HTR-8/SVneo (cell line): ENCODE measurements around the gene ADK.
A peak's percentile ranks its signal among the peaks of the same experiment; 100 is the strongest.

Source experiments
- DNase-seq: peaks from one replicate; pipeline ENCODE4 v3.0.0; 2011; ENCODE audit warnings: low spot score, mixed read lengths; ENCODE audit not compliant: insufficient read length
- FAIRE-seq: peaks from 2 replicates; lab custom pipeline; 2011; peaks lifted over from hg19 to GRCh38; lab: Jason Lieb, UNC

The ADK gene

DNA sequence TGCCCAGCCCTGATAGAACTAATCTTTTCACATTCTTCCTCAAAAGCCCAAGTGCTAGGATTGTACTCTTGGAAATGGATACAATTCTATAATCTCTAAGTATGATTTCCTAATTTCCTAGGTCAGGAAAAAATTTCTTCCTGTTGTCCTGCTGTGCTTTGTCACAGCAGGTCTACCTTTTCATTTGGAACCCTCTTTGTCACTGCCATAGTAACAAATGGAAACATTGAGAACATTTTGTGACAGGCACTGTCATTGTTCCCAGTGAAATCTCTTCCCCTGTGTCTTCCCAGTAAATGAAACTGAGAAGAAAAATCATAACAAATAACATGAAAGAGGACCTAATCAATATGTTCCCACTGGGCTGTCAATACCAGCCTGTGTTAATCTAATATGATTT, 524.5 kb downstream of the ADK start:
- no peak for DNase-seq
- no peak for FAIRE-seq

DNA sequence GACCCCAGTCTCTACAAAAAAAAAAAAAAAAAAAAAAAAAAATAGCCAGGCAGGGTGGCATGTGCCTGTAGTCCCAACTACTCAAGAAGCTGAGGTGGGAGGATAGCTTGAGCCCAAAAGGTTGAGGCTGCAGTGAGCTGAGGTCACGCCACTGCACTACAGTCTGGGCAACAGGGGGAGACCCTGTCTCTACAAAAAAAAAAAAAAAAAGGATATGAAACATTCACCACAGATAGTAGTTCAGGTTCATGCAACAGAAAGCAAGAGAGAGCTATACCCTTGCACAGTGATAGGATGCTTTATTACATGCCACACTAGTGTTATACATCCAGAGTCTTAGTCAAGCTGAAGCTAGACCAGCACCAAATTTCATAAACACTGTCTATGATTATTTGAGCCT, 526.9 kb downstream of the ADK start:
- DNase-seq (no peak), FAIRE-seq (no peak)

DNA sequence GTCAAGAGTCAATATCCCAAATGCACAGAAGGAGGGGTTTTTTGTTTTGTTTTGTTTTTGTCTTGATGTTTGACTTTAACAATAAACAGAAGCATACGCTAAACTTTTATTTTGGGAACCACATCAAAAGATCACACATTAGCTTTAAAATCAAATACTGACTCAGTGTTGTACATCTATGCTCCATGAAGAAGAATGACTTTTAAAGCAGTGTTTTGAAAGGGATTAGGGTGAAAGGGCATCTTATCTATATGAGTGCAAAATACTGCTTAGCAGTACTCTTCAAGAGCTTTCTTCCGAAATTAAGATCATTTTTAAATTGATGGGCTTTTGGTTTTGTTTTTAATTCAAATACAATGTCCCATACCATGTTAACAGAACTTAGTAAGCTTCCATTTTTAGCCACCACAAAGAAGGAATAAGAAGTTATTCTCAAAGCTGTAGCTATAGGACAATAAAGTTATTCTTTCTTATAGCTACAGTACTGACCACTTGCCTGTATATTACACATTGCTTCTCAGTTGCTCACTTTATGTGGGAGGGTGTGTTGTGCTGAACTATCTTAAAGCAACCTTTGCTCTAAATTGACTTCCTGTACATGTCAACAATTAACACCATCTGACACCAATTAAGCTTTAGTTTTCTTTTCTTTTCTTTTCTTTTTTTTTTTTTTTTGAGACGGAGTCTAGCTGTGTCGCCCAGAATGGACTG, 531.1 kb downstream of the ADK start:
- DNase-seq (no peak), FAIRE-seq (no peak)

DNA sequence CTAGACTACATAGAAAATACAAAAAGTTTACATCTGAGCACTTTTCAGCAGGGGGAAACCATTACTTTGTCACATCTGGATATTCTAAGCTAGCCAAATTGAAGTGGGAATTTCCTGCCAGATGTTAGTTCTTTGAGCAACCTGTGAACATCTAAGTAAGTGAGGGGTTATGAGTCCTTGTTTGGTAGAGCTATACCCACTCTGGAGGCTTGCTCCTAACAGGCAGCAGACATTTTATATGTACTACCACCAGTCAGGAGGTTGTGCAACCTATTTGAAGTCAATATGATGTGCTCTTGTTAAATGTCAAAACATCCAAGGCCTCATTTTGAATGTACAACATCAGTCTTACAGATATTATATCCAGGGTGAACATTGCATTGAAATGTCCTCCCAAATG, 532.0 kb downstream of the ADK start:
- no peak for FAIRE-seq
- no peak for DNase-seq

DNA sequence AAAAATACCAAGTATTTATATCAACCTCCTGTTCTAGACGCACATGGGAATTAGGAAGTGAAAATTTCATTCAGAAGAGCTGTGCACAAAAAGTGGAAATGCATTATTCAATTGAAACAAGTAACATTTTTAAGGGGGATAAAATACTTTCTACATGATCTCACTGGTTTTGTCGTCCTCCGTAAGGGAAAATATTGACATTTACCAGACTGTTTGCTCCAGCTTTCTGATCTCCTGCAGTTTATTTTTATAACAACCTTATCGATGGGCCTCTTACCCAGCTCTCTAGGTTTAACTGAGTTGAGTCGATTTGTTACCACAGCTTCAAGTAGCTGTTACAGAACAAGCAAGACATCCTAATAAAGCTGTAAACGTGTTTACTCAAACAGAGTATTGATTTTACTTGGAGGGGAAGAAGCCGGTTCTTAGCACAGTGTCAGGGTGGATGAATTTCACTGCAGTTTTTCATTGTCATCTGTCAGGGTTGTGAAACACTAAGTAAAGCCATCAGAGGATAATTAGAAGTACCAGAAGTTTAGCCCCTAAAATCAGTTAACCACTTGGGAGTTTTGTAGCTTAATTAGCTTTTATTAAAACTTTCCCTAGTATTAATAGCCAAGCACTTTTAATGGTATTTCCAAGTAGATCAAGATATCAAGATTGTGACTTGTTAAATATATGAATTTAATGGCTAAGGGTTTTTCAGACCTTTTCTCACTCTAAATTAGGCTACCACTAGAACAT, 532.8 kb downstream of the ADK start:
- DNase-seq (no peak), FAIRE-seq (no peak)

DNA sequence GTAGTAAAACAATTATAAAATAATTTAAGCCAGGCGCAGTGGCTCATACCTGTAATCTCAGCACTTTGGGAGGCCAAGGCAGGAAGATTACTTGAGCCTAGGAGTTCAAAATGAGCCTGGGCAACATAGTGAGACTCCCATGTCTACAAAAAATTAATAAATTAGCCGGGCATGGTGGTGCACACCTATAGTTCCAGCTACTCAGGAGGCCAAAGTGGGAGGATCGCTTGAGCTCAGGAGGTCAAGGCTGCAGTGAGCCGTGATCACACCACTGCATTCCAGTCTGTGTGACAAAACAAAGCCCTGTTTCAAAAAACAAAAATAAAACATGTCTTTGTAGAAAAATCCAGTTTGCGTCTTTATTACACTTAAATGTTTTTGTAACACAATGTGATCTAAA, 533.4 kb downstream of the ADK start:
- FAIRE-seq: no peak
- DNase-seq: no peak

DNA sequence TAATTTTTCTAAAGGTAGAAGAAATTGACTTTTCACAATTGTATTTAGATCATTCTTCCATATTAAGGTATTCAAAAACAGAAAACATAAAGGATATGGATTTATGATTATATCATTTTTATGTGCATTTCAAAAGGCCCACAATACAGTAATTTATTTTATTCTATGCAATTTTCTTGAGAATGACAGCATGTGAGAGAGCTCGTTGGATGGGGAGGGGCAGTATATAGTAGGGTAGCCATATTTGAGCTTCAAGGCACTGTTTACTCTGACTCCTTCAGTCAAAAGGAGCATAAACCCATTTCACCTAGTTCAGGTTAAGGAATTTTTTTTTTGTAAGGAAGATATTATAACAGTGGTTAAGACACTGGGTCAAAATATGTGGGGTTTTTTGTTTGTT, 534.5 kb downstream of the ADK start:
- DNase-seq (no peak), FAIRE-seq (no peak)

DNA sequence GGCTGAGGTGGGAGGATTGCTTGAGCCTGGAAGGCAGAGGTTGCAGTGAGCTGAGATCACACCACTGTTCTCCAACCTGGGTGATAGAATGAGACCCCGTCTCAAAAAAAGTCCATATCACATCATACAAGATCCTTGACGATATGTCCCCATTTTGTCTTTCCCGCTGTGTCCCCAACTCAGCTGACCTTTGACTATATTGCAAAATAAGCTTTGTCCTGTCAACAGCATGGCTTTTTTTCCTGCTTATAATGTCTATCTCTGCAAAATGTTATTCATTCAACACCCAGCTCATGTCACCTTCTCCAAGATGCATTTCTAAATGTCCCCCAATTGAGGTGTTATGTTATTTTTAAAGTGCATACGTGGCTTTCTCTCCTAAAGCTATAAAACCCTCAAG, 539.4 kb downstream of the ADK start:
- no peak for DNase-seq
- FAIRE-seq: peak; percentile 62

DNA sequence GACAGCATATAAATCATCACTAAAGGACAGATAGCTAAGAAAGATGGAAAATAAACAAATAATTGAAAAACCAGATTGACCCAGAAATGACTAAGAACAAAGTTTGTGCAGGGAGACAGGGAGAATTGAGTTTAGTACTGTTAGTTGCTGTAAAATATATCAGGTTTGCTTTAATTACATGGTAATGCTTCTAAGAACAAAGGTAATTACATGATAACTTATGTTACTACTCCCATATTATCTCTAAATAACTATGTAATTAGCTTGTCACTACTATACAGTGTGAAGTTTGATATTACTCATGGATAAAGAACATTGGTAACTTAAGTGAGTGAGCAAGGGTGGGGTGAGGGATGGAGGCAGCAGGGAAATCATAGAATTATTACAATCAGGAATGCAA, 540.1 kb downstream of the ADK start:
- DNase-seq: no peak

DNA sequence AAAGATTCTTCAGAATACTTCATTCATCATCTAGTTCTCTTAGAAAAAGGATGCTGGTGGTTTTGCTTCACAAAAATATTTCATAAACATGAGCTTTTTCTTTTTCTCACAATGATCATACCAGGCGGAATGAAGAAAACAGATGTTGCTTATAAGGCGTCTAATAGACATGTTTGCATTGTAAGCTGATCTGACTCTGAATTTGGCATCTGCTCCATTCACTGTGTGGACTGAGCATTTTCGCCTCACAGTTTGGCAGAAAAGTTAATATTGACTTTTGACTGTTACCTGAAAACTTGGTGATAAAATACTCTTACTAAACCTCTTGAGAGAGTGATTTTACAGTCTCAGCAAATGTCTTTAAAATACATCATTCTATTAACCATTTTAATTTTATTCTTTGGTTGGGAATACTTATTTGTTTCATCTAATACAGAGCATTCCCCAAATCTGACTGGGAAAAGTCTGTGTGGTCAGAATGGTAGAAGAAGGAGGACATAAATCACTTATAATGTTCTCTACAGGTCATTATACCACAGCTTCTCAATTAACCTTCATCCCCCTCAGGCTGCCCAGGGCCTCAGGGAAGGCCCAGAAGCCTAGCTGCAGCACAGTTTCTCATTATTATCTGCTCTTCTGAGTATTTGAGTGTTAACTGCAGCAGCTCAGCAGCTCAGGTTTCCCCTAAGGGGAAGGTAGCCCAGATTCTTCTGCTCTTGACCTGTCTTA, 553.8 kb downstream of the ADK start:
- FAIRE-seq: no peak

More for the DNA sequence above, 540.1 kb downstream of the ADK start:
- no peak for FAIRE-seq

DNA sequence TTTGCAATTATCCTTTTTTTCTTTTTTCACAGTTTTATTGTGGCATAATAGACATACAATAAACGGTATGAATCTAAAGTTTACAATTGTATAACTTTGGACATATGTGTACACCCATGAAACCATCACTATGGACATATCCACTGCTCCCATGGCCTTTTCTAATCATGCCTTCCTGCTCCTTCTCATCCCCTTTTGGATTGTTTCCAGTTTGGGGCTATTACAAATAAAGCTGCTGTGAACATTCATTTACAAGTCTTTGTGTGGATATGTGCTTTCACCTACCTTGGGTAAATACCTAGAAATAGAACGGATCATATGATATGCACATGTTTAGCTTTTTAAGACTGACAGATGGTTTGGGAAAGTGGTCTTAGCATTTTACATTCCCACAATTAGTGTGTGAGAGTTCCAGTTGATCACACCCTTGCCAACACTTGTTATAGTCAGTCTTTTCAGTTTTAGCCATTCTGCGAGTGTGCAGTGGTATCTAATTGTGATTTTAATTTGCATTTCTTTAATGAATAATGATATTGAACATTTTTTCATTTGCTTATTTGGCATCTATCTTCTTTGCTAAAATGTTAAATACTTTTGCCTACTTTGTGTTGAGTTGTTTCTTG, 554.4 kb downstream of the ADK start:
- FAIRE-seq: no peak
- no peak for DNase-seq

More for the DNA sequence above, 553.8 kb downstream of the ADK start:
- no peak for DNase-seq

DNA sequence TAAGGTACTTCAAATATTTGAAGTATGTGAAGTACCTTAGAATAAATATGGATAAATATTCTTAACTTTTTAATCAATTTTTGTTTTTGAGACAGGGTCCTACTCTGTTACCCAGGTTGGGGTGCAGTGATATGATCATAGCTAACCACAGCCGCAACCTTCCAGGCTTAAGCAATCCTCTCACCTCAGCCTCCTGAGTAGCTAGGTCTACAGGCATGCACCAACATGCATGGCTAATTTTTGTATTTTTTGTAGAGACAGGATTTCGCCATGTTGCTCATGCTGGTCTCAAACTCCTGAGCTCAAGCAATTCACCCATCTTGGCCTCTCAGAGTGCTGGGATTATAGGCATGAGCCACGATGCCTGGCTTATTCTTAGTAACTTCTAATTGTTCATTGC, 555.9 kb downstream of the ADK start:
- no peak for FAIRE-seq
- no peak for DNase-seq

DNA sequence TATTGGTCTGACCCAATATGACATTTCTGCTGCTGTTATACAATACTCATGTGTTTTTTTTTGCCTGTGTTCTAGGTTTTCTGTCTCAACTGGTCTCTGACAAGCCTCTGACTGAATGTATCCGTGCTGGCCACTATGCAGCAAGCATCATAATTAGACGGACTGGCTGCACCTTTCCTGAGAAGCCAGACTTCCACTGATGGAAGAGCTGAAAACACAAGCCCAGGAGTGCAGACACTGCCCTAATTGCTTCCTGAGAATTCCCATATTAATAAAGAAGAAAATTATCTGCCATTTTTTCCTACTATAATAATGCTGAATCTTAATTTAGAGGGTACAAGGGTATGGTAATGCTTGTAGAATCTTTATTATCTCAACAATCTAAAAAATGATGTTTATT, 557.2 kb downstream of the ADK start:
- DNase-seq (no peak), FAIRE-seq (no peak)

DNA sequence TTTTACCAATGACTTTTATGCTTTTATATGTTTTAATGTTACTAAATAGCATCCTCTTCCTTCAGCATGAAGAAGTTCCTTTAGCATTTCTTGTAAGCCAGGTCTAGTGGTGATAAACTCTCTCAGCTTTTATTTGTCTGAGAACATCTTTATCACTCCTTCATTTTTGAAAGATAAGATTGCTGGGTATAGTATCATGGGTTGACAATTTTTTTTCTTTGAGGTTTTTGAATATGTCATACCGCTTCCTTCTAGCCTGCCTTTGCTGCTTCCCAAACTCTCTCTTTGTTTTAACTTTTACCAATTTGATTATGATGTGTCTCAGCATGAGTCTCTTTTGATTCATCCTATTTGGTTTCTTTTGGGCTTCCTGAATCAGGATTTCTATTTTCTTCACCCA, 567.2 kb downstream of the ADK start:
- FAIRE-seq (no peak), DNase-seq (no peak)

DNA sequence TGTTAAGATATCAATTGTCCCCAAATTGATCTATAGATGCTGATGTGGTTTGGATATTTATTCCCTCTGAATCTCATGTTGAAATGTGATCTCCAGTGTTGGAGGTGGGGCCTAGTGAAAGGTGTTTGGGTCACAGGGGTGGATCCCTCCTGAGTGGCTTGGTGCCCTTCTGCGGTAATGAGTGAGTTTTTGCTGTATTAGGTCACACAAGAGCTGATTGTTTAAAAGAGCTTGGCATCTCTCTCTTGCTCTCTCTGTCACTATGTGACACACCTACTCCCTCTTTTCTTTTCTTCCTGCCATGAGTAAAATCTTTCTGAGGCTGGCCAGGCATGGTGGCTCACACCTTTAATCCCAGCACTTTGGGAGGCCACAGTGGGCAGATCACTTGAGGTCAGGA, 577.2 kb downstream of the ADK start:
- no peak for FAIRE-seq
- DNase-seq: no peak

DNA sequence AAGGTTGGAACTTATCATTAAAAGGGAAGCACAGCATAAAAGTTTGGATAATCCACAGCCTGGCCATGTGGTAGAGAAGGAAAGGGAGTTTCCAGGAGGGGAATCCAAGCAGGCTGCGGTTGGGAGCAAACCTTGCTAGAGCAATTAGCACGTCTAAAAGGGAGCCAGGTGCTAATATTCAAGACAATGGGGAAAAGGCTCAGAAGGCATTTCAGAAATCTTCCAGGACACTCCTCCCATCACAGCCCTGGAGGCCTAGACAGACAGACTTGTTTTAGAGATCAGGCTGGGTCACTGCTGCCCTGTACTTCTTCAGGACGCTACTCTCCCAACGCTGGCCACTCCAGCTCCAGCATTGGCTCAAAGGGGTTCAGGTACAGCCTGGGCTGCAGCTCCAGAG, 579.2 kb downstream of the ADK start:
- no peak for FAIRE-seq
- DNase-seq: no peak

DNA sequence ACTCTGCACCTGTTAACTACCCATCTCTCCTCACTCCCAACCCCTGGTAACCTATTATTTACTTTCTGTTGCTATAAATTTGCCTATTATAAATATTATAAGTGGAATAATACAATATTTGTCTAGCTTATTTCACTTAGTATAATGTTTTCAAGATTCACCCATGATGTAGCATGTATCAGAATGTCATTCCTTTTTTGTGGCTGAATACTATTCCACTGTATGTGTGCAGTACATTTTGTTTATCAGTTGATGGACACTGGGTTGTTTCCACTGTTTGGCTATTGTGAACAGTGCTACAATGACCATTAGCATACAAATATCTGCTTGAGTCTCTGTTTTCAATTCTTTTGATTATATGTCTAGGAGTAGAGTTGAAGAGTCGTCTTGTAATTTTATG, 582.6 kb downstream of the ADK start:
- FAIRE-seq (no peak), DNase-seq (no peak)

DNA sequence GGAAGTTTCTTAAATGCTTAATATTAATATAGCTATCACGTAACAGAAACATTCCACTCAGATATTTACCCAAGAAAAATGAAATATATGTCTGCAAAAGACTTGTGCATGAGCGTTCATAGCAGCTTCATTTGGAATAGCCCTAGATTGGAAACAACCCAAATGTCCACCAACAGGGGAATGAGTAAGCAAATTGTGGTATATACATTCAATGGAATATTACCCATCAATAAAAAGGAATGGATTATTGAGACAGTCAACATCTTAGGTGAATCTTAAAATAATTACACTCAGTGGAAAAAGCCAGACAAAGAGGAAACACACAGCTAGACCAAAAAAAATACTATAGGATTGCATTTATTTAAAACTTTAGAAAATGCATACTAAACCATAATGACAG, 585.0 kb downstream of the ADK start:
- FAIRE-seq (no peak), DNase-seq (no peak)

DNA sequence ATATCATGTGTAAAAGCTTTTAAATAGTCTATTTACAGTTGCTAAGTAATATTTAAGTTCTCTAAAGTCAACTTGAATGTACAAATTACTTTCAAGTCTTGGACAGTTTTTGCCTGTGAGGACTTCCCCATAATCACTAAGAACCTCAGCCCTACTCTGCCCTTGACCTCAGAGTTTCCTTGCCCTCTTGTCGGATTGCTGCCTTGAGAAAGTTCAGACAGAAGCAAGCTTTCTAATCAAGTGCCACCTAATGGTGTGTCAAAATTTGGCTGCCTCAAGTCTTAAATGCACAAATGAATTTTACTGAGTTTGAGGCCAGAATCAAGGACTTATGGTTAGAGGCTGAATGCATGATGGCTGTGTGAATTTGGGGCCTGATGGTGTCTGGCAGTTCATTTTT, 587.0 kb downstream of the ADK start:
- no peak for DNase-seq
- no peak for FAIRE-seq

DNA sequence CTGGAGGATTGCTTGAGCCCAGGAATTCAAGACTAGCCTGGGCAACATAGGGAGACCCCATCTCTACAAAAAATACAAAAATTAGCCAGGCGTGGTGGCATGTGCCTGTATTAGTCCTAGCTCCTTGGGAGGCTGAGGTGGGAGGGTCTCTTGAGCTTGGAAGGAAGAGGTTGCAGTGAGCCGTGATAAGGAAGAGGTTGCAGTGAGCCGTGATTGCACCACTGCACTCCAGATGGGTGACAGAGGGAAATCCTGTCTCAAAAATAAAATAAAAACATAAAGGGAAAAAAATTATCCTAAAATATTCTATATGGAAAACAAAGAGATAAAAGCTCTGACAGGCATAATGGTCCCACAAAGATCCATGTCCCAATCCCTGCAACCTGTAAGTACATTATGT, 587.5 kb downstream of the ADK start:
- no peak for FAIRE-seq

DNA sequence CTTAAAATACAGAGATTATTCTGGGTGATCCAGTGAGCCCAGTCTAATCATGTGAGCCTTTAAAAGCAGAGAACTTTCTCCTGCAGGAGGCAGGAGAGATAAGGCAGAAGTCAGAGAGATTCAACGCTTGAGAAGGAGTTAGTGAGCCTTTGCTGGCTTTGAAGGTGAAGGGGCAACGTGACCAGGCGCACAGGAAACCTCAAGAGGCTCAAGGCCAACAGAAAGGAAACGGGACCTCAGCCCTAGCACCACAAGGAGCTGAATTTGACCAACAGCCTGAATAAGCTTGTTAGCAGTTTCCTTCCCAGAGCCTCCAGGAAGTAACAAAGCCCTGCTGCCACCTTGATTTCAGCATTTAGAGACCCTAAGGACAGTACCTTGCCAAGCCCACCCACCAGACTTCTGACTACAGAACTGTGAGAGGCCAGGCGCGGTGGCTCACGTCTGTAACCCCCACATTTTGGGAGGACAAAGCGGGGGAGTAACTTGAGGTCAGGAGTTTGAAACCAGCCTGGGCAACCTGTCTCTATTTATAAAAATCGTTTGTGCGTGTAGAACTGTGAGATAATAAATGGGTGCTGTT, 588.1 kb downstream of the ADK start:
- DNase-seq (no peak), FAIRE-seq (no peak)

More for the DNA sequence above, 587.5 kb downstream of the ADK start:
- DNase-seq: no peak
